K562 (cell line): Measurements from ENCODE around the gene ZNF835.

Experiments used
- BACH1 ChIP-seq: fragments of 200-800 bp; sonication (Bioruptor generic); IDR thresholded peaks from 2 replicates; pipeline ENCODE4 v1.6.1; 2016; ENCODE audit warnings: missing genetic modification characterization, missing compliant biosample characterization
- ESRRA ChIP-seq: fragments of 450-650 bp; IDR thresholded peaks from 2 replicates; pipeline ENCODE4 v1.6.1; 2014; ENCODE audit warnings: low read depth, mild to moderate bottlenecking, moderate library complexity, borderline replicate concordance
- EWSR1 ChIP-seq: fragments of 450-650 bp; IDR thresholded peaks from 2 replicates; pipeline ENCODE4 v1.6.1; 2018; ENCODE audit warnings: borderline replicate concordance, mild to moderate bottlenecking, low read depth, moderate library complexity; ENCODE audit not compliant: partially characterized antibody
- EZH2 ChIP-seq: IDR thresholded peaks from 2 replicates; pipeline ENCODE4 v1.6.1; 2012; ENCODE audit warnings: low read depth, mild to moderate bottlenecking, inconsistent platforms, low read length, borderline replicate concordance
- HDAC2 ChIP-seq: fragments of 450-650 bp; IDR thresholded peaks from 2 replicates; pipeline ENCODE4 v1.6.1; 2016; ENCODE audit warnings: mild to moderate bottlenecking
- MNT ChIP-seq, 2 experiments: fragments of 450-650 bp; conservative IDR thresholded peaks; 2 replicates each; pipeline ENCODE4 v1.6.1; 2017; ENCODE audit warnings: mild to moderate bottlenecking in 2 of 2, moderate library complexity in 2 of 2
- RFX5 ChIP-seq: IDR thresholded peaks from 2 replicates; pipeline ENCODE4 v1.6.1; 2011; ENCODE audit warnings: low read depth, mild to moderate bottlenecking, improper control_type of control experiment, low read length
- SP1 ChIP-seq: sonication (generic); formaldehyde crosslinking; IDR thresholded peaks from 2 replicates; pipeline ENCODE4 v1.8.1; 2022; ENCODE audit warnings: mild to moderate bottlenecking, missing genetic modification reagents
- ZNF23 ChIP-seq: fragments of 250-450 bp; sonication (Bioruptor Pico); IDR thresholded peaks from 2 replicates; pipeline ENCODE4 v1.4.0; 2020; ENCODE audit warnings: mild to moderate bottlenecking
- ZNF239 ChIP-seq: fragments of 250-450 bp; sonication (Bioruptor Pico); IDR thresholded peaks from 2 replicates; pipeline ENCODE4 v1.4.0; 2020; ENCODE audit warnings: mild to moderate bottlenecking
- ZSCAN29 ChIP-seq: fragments of 450-650 bp; IDR thresholded peaks from 2 replicates; pipeline ENCODE4 v1.6.1; 2017
- TF ChIP-seq, protein P1 (sequence below), 3 experiments: IDR thresholded peaks in 2 of 3; conservative IDR thresholded peaks in 1 of 3; 2 replicates each; pipeline ENCODE4 v1.5.1; 2011 to 2012; ENCODE audit warnings: low read length in 3 of 3, mild to moderate bottlenecking in 3 of 3, control low read depth in 2 of 3, improper control_type of control experiment in 1 of 3, inconsistent platforms in 1 of 3, low read depth in 1 of 3, mixed read lengths in 1 of 3, moderate library complexity in 1 of 3; ENCODE audit not compliant: insufficient read depth in 2 of 3

GRCh38 chr19:56690670-56691069 is 19.1 kb upstream of the ZNF835 start:
- TF ChIP-seq HDAC2: no peak
- TF ChIP-seq SP1 (CRISPR knock-in tag): no peak
- no peak for TF ChIP-seq RFX5
- no peak for TF ChIP-seq EZH2
- TF ChIP-seq EWSR1: no peak
- TF ChIP-seq MNT (conservative IDR thresholded peaks at IDR 0.05): no peak
- TF ChIP-seq ZNF239 (CRISPR knock-in tag): no peak
- no peak for TF ChIP-seq BACH1 (tag)
- TF ChIP-seq ESRRA: no peak
- TF ChIP-seq ZNF23 (CRISPR knock-in tag): no peak
- TF ChIP-seq, protein P1, sequence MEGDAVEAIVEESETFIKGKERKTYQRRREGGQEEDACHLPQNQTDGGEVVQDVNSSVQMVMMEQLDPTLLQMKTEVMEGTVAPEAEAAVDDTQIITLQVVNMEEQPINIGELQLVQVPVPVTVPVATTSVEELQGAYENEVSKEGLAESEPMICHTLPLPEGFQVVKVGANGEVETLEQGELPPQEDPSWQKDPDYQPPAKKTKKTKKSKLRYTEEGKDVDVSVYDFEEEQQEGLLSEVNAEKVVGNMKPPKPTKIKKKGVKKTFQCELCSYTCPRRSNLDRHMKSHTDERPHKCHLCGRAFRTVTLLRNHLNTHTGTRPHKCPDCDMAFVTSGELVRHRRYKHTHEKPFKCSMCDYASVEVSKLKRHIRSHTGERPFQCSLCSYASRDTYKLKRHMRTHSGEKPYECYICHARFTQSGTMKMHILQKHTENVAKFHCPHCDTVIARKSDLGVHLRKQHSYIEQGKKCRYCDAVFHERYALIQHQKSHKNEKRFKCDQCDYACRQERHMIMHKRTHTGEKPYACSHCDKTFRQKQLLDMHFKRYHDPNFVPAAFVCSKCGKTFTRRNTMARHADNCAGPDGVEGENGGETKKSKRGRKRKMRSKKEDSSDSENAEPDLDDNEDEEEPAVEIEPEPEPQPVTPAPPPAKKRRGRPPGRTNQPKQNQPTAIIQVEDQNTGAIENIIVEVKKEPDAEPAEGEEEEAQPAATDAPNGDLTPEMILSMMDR (IDR thresholded peaks at IDR 0.05 in 2 of 3, conservative IDR thresholded peaks at IDR 0.05 in 1 of 3; ENCODE audit: insufficient read depth in 2 of 3, low read depth in 1 of 3, low read length in 3 of 3): no peak
- no peak for TF ChIP-seq ZSCAN29
